Measurements from ENCODE around the gene HECTD1. TPM values are rescaled to one million over a fixed set of nuclear protein-coding genes. Genes with fewer than 3 reads are reported as not detected.
"Not testable (repeated sequence)": the region's sequence is repeated elsewhere in the genome, so short reads cannot be mapped to it uniquely, and the experiment has no call there.

Gene HECTD1
- total RNA-seq, 1 donor from 2014 or later, result 258 TPM

- DNase-seq (ENCODE audit: low read depth in 2 of 2), result not testable (repeated sequence)
Observed at GRCh38 chr14:31093884-31094839, 113.4 kb downstream of the HECTD1 start.

GRCh38 chr14:31092160-31092708 is 115.4 kb downstream of the HECTD1 start:
- DNase-seq (ENCODE audit: low read depth in 2 of 2), result no peak

GRCh38 chr14:31090883-31091764 is 116.5 kb downstream of the HECTD1 start:
- DNase-seq (ENCODE audit: low read depth in 2 of 2), result peak; percentile 30 to 75

- DNase-seq (ENCODE audit: low read depth in 2 of 2), result not testable (repeated sequence)
Observed at GRCh38 chr14:31086466-31086865, 121.1 kb downstream of the HECTD1 start.

GRCh38 chr14:31085027-31085426 is 122.6 kb downstream of the HECTD1 start:
- DNase-seq (ENCODE audit: low read depth in 2 of 2), result no peak

GRCh38 chr14:31084385-31084784 is 123.2 kb downstream of the HECTD1 start:
- DNase-seq (ENCODE audit: low read depth in 2 of 2), result no peak

- DNase-seq (ENCODE audit: low read depth in 2 of 2), result no peak
Observed at GRCh38 chr14:31083781-31084180, 123.8 kb downstream of the HECTD1 start.

GRCh38 chr14:31080484-31080883 is 127.1 kb downstream of the HECTD1 start:
- no peak for DNase-seq (ENCODE audit: low read depth in 2 of 2)

GRCh38 chr14:31080056-31080455 is 127.5 kb downstream of the HECTD1 start:
- DNase-seq (ENCODE audit: low read depth in 2 of 2), result no peak

- DNase-seq (ENCODE audit: low read depth in 2 of 2), result no peak
Observed at GRCh38 chr14:31078766-31079165, 128.8 kb downstream of the HECTD1 start.

GRCh38 chr14:31075144-31075543 is 132.4 kb downstream of the HECTD1 start:
- no peak for DNase-seq (ENCODE audit: low read depth in 2 of 2)

- no peak for DNase-seq (ENCODE audit: low read depth in 2 of 2)
Observed at GRCh38 chr14:31071151-31071550, 136.4 kb downstream of the HECTD1 start.

GRCh38 chr14:31070431-31070830 is 137.2 kb downstream of the HECTD1 start:
- DNase-seq (ENCODE audit: low read depth in 2 of 2), result no peak

- DNase-seq (ENCODE audit: low read depth in 2 of 2), result no peak
Observed at GRCh38 chr14:31069343-31069742, 138.2 kb downstream of the HECTD1 start.

GRCh38 chr14:31068235-31068634 is 139.4 kb downstream of the HECTD1 start:
- no peak for DNase-seq (ENCODE audit: low read depth in 2 of 2)

- not testable (repeated sequence) for DNase-seq (ENCODE audit: low read depth in 2 of 2)
Observed at GRCh38 chr14:31062908-31063307, 144.7 kb downstream of the HECTD1 start.

GRCh38 chr14:31060253-31060875 is 147.2 kb downstream of the HECTD1 start:
- DNase-seq (ENCODE audit: low read depth in 2 of 2), result no peak

- DNase-seq (ENCODE audit: low read depth in 2 of 2), result no peak
Observed at GRCh38 chr14:31059152-31059924, 148.3 kb downstream of the HECTD1 start.

GRCh38 chr14:31057701-31058364 is 149.8 kb downstream of the HECTD1 start:
- DNase-seq (ENCODE audit: low read depth in 2 of 2), result no peak

GRCh38 chr14:31057035-31057434 is 150.6 kb downstream of the HECTD1 start:
- DNase-seq (ENCODE audit: low read depth in 2 of 2), result no peak

All from dermis microvascular lymphatic vessel endothelial cell (primary cell).